Lower lobe of right lung (tissue), 2 donors: ENCODE measurements around the gene ALOX15. TPM values are rescaled to one million over a fixed set of nuclear protein-coding genes. Genes with fewer than 3 reads are reported as not detected.
"Not testable (repeated sequence)": the region's sequence is repeated elsewhere in the genome, so short reads cannot be mapped to it uniquely, and the experiment has no call there.

Experiments used
- ATAC-seq, 2 donors: fragments of 200-7000 bp; cut with Tn5 transposase; one replicate each; pipeline ENCODE4 v1.9.1; 2020 to 2022; ENCODE audit warnings: mild to moderate bottlenecking in 2 of 2, moderate library complexity in 2 of 2
- DNase-seq: peaks from one replicate; pipeline ENCODE4 v3.0.0-alpha.2; 2020
- H3K27ac ChIP-seq: fragments of 200-600 bp; one replicate; pipeline ENCODE4 v1.8.0; 2022
- H3K27me3 ChIP-seq: fragments of 200-600 bp; one replicate; pipeline ENCODE4 v1.8.0; 2022; ENCODE audit warnings: low read depth
- H3K36me3 ChIP-seq: fragments of 200-600 bp; one replicate; pipeline ENCODE4 v1.8.0; 2022; ENCODE audit warnings: mild to moderate bottlenecking
- H3K4me1 ChIP-seq: fragments of 200-600 bp; one replicate; pipeline ENCODE4 v1.8.0; 2022
- H3K4me3 ChIP-seq: fragments of 200-600 bp; one replicate; pipeline ENCODE4 v1.8.0; 2022; ENCODE audit warnings: mild to moderate bottlenecking
- H3K9me3 ChIP-seq: fragments of 200-600 bp; one replicate; pipeline ENCODE4 v1.8.0; 2022
- CTCF ChIP-seq: fragments of 200-600 bp; IDR thresholded peaks from one replicate; pipeline ENCODE4 v1.8.0; 2022; ENCODE audit warnings: antibody characterized with exemption, mild to moderate bottlenecking
- intact Hi-C: fragments of 100-400 bp; cut with DNase I; formaldehyde crosslinking; loops from one replicate; pipeline ENCODE4 v1.11.0; 2022
- total RNA-seq: library from RNA; stranded (reverse); fragmentation: NEBNext Ultra II Directional; extraction: Animal tissue kit (Norgen Biotek cat#: 25700); gene quantifications from one replicate; pipeline ENCODE4 v1.2.1, GENCODE V29; 2021
- donor health status: DM: no; HTN: yes; CAD: no; lungs with severe emphysema.

ALOX15 gene
- total RNA-seq, 1 donor from 2014 or later = 6.1 TPM

- ATAC-seq (peak; percentile 42 to 51), DNase-seq (no peak)
- intact Hi-C loops = no loop called here
- H3K27ac ChIP-seq = no peak overlapping the region
- no peaks in the 10 kb centered on the region for H3K4me1 ChIP-seq
- no peak overlapping the region for H3K4me3 ChIP-seq
- H3K9me3 ChIP-seq = no peaks in the 10 kb centered on the region
- no peak for TF ChIP-seq CTCF
- no peaks in the 10 kb centered on the region for H3K36me3 ChIP-seq
- H3K27me3 ChIP-seq = peaks cover 18% of the 10 kb centered on the region
Observed at GRCh38 chr17:4648741-4649140, 7.3 kb upstream of the ALOX15 start.

- peaks cover 33% of the 10 kb centered on the region for H3K27me3 ChIP-seq
- TF ChIP-seq CTCF = no peak
- no peaks in the 10 kb centered on the region for H3K9me3 ChIP-seq
- intact Hi-C loops = no loop called here
- H3K4me3 ChIP-seq = no peak overlapping the region
- no peaks in the 10 kb centered on the region for H3K36me3 ChIP-seq
- peak; percentile 47 to 79 for ATAC-seq
- peaks cover 10% of the 10 kb centered on the region for H3K4me1 ChIP-seq
- DNase-seq = no peak
- no peak overlapping the region for H3K27ac ChIP-seq
Observed at GRCh38 chr17:4645642-4646041, 4.2 kb upstream of the ALOX15 start.

- peaks cover 41% of the 10 kb centered on the region for H3K27me3 ChIP-seq
- TF ChIP-seq CTCF = no peak
- no peak overlapping the region for H3K27ac ChIP-seq
- no peaks in the 10 kb centered on the region for H3K36me3 ChIP-seq
- H3K4me3 ChIP-seq = no peak overlapping the region
- intact Hi-C loops = no loop called here
- H3K9me3 ChIP-seq = no peaks in the 10 kb centered on the region
- DNase-seq = no peak
- peaks cover 10% of the 10 kb centered on the region for H3K4me1 ChIP-seq
- no peak for ATAC-seq
Observed at GRCh38 chr17:4643676-4644075, 2.2 kb upstream of the ALOX15 start.

GRCh38 chr17:4642286-4642685 is 808 bp upstream of the ALOX15 start:
- Histone ChIP-seq H3K36me3 (no peaks in the 10 kb centered on the region), H3K4me1 (peaks cover 10% of the 10 kb centered on the region), H3K27ac (no peak overlapping the region), H3K27me3 (peaks cover 47% of the 10 kb centered on the region), H3K9me3 (no peaks in the 10 kb centered on the region), H3K4me3 (no peak overlapping the region)
- no peak for TF ChIP-seq CTCF
- no peak for DNase-seq
- no peak for ATAC-seq
- intact Hi-C loops = no loop called here

- H3K27ac ChIP-seq, ATAC-seq, H3K4me3 ChIP-seq, H3K36me3 ChIP-seq, H3K9me3 ChIP-seq, H3K4me1 ChIP-seq, DNase-seq, intact Hi-C loops: not testable (repeated sequence)
- H3K27me3 ChIP-seq = peaks cover 63% of the 10 kb centered on the region
Observed at GRCh38 chr17:4640569-4641188, 799 bp downstream of the ALOX15 start.

- intact Hi-C loops, H3K9me3 ChIP-seq, H3K36me3 ChIP-seq, H3K4me1 ChIP-seq, H3K27ac ChIP-seq, H3K4me3 ChIP-seq: not testable (repeated sequence)
- H3K27me3 ChIP-seq = peaks cover 74% of the 10 kb centered on the region
- peak; percentile 49 to 60 for ATAC-seq
- peak; percentile 55 for DNase-seq
Observed at GRCh38 chr17:4639301-4640059, 2.0 kb downstream of the ALOX15 start.

GRCh38 chr17:4638766-4639165 is 2.7 kb downstream of the ALOX15 start:
- H3K36me3 ChIP-seq, H3K27ac ChIP-seq, DNase-seq, intact Hi-C loops, H3K9me3 ChIP-seq, H3K4me3 ChIP-seq, H3K4me1 ChIP-seq, ATAC-seq: not testable (repeated sequence)
- H3K27me3 ChIP-seq = peaks cover 67% of the 10 kb centered on the region
